Fibroblast of gingiva (primary cell): ENCODE results near the gene HDAC8.
"Not testable (repeated sequence)": the region's sequence is repeated elsewhere in the genome, so short reads cannot be mapped to it uniquely, and the experiment has no call there.

Experiments used
- DNase-seq: peaks from one replicate; pipeline ENCODE4 v3.0.0-alpha.2; 2011; ENCODE audit warnings: low read depth

HDAC8 gene

GRCh38 chrX:72572248-72573157, at the start of gene HDAC8:
Gene HDAC8, minus strand, starts transcription at chrX:72572843. Its CDS starts 82 bp downstream, at chrX:72572761.
- DNase-seq: peak; percentile 79

GRCh38 chrX:72621625-72622485, 49.2 kb upstream of the HDAC8 start:
- DNase-seq: peak; percentile 16

- no peak for DNase-seq
These were observed 48.5 kb upstream of the HDAC8 start for GRCh38 chrX:72621163-72621562.

- peak; percentile 82 for DNase-seq
These were observed 48.0 kb upstream of the HDAC8 start for GRCh38 chrX:72620550-72621145.

DNA sequence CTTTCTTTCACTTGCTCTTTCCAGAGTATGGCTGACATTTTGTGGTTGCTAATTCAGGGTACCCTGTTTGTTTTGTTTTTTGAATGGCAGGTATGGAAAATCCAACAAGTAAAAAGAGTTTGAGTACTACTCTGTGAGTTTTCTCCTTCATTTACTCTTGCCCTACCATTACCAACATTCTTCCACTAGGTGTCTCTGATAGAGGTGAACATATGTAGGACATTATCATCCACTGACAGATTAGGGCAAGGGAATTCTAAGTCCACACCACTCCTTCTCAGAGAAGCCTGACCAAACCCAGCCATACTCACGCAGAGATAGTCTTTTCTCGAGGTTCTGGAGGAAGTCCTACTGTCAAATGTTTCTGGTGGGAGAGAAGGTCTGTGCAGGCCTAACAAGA, 36.7 kb upstream of the HDAC8 start:
- DNase-seq: no peak

DNA sequence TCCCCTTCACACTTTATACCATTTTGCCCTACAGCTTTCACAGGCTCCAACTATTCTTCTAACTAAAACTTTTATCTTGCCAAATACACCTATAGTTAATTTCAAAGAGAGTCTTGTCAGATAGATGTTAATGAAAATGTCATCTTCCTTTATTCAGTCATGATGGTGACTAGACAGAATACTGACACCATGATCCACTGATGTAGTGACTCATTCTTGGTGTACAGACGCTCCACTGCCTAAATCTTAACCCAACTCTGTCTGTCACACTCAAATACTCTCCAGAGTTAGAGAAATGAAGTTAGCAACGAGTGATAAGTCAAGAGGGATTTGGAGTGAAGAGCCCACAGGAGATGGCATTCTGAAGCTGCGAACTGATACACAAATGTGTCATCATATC, 32.1 kb upstream of the HDAC8 start:
- DNase-seq: no peak

GRCh38 chrX:72604112-72604511, 31.5 kb upstream of the HDAC8 start:
- no peak for DNase-seq

GRCh38 chrX:72591038-72591437, 18.4 kb upstream of the HDAC8 start:
- not testable (repeated sequence) for DNase-seq

DNA sequence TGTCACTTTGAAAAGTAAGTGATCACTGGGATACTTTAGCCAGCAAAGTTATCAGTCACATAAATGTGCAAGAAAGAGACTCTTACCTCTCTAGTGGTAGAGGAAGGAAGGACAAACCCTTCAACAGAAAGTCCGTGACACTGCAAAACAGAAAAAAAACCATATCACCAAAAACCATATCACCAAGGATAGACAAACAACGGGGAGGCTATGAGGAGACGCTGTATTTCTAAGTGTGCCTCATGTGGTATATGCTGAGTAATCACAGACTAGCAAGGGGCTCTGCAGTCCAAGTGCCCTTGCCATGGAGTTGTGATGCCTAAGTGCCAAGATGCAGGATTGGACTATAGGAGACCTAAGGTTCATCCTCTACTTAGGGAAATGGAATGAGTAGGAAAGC, 11.5 kb upstream of the HDAC8 start:
- no peak for DNase-seq

- peak; percentile 78 for DNase-seq
These were observed 3.7 kb upstream of the HDAC8 start for GRCh38 chrX:72576141-72576894.

- DNase-seq: no peak
These were observed 492 bp upstream of the HDAC8 start for GRCh38 chrX:72573158-72573511.

DNA sequence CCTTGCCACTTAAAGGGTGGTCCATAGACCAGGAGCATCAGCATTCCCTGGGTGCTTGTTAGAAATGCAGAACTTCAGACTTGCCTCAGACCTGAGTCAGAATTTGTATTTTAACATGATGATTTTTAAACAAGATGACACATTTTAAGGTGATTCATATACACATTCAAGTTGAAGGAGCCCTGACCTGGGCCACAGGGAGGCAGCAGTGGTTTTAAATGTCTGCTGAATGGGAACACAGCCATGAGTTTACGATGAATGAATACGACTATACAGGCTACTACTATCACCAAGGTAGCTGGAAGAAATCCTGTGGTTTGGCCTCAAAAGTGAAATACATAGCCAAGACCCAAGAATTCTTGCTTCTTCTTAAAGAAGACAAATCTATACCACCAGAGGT, 2.9 kb downstream of the HDAC8 start:
- DNase-seq: peak; percentile 14

DNA sequence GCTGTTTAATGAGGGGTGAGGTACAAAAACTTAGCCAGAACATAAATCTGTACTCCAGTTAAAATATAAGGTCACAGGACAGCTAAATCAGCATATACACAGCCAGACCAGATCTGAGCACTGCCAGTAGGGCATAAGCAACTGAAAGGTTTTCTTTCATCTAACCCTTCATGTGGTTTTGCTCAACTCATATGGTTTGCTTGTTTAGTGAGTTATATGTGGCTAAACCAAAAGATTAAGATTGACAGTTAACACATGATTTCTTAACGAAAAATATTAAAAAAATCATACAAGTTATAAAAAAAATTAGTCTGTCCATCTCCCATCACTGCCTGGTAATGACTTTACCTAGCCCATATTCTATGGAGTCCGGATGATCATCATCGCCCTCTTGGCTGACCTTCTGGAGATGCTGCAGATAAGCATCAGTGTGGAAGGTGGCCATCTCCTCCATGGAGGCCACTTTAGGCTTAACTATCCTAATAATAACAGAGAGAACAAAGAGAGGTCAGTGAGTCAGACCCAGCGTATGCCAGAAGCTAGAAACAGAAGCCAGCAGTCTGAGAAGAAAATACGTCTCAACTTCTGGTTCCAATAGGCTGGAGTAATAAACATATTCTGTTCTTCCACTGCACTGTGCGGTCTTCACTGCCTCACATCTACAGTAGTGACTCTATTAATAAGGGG, 4.1 kb downstream of the HDAC8 start:
- DNase-seq: peak; percentile 43

DNA sequence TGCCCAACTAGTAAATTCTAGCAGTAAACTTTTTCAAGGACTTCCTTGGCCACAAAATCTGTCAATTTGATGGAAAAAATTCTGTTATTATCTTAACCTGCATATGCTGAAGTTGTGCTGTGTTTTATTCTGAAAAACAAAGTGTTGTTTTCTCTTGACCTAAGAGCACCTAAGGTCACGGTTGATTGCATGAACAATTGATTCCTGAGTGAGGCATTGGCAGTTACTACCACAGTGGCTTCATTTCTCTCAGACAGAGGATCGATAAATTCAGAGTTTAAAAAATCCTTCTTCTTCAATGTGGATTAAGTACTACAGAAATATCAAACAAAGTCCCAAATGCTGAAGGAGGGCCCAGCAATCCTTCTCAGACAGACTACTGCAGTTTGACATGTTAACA, 6.2 kb downstream of the HDAC8 start:
- no peak for DNase-seq

DNA sequence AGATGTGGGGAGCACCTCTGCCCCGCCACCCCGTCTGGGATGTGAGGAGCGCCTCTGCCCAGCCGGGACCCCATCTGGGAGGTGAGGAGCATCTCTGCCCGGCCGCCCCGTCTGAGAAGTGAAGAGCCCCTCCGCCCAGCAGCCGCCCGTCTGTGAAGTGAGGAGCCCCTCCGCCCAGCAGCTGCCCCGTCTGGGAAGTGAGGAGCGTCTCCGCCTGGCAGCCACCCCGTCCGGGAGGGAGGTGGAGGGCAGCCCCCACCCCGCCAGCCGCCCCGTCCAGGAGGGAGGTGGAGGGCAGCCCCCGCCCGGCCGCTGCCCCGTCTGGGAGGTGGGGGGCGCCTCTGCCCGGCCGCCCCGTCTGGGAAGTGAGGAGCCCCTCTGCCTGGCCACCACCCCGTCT, 13.0 kb downstream of the HDAC8 start:
- not testable (repeated sequence) for DNase-seq

DNA sequence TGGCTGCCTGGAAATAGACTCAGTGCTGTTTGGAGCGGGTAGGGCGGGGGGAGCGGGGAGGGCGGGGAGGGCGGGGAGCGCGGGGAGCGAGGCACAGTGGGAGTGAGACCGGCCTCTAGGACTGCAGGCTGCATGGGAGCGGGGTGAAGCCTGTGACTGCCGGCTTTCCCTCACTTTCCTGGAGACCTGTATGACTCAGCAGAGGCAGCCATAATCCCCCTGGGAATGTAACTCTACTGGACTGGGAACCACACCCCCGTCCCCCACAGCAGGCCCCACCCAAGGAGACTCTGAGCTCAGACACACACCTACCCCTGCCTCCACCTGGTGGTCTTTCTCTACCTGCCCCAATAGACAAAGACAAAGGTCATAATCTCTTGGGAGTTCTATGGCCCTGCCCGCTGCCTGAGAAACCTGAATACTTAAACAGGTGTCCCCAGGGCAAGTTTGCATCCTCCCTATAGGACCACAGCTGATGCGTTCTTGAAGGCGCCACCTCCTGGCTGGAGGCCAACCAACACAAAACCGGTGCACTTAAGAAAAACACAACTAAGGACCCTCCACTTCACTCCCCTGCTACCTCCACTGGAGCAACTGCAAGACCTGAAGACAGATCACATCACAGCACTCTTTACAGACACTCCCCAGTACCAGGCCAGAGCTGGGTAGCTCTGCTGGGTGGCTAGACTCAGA, 18.0 kb downstream of the HDAC8 start:
- DNase-seq: no peak

- not testable (repeated sequence) for DNase-seq
These were observed 20.2 kb downstream of the HDAC8 start for GRCh38 chrX:72552443-72552842.

DNA sequence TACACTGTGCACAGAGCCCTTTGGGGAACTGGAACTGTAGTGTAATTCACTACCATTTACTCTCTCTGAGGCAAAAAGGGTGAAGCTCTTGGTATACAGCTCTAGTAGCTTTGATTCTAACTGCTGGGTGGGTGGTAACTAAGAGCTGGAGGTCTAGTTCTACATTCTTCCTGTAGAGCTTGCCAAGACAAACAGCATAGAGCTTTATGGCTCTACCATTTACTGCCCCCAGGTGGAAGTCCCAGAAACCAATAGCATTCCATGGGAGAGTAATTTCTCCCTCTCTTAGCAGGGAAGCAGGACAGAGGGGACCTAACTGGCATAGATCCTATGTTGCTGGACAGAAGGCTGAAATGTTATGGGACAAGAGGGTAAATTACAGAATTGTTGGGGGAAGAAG, 26.7 kb downstream of the HDAC8 start:
- no peak for DNase-seq

DNA sequence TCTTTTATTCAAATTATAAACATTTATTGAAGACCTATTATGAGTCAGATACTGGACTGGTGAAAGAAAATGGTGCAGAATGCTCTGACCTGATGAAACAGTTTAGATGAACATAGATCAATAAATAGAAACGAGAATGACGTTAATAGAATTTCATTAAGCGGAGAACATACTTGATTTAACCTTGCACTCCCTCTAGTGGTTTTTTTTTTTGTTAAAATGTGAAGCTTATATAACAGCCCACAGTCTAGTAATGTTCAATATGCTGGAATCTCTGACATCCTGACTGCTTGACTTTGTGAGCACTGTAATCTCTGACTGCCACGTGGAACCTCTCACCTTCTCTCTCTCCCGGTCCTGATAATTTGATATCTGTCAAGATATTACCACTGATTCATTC, 32.3 kb downstream of the HDAC8 start:
- peak; percentile 27 for DNase-seq

GRCh38 chrX:72539822-72540221, 32.8 kb downstream of the HDAC8 start:
- no peak for DNase-seq

- DNase-seq: no peak
These were observed 36.1 kb downstream of the HDAC8 start for GRCh38 chrX:72536542-72536941.
